WTC11 (cell line): Measurements from ENCODE around the gene PRKAG2. TPM values are rescaled to one million over a fixed set of nuclear protein-coding genes. Genes with fewer than 3 reads are reported as not detected.

Experiments used
- ATAC-seq: fragments of 200-7000 bp; cut with Tn5 transposase; 2 replicates; pipeline ENCODE4 v1.10.0; 2021; ENCODE audit warnings: mild to moderate bottlenecking, moderate library complexity
- CTCF ChIA-PET: fragments of 300-600 bp; sonication (Branson Sonifier 250); formaldehyde crosslinking; loops from one replicate; lab custom pipeline; 2021; ENCODE audit warnings: antibody characterized with exemption; lab: Charles Lee
- POLR2A ChIA-PET: fragments of 350-600 bp; sonication (Branson Sonifier 250); formaldehyde crosslinking; loops from one replicate; lab custom pipeline; 2021; ENCODE audit warnings: antibody characterized with exemption; lab: Charles Lee
- DNase-seq: peaks from one replicate; pipeline ENCODE4 v3.0.0; 2021; ENCODE audit warnings: low spot score
- H3K27ac Mint-ChIP-seq: 2 replicates; pipeline ENCODE4 v1.8.0; 2021; ENCODE audit warnings: mixed read lengths
- H3K27me3 Mint-ChIP-seq: 2 replicates; pipeline ENCODE4 v1.8.0; 2021; ENCODE audit warnings: low read depth, mild to moderate bottlenecking, moderate library complexity, mixed read lengths
- H3K36me3 Mint-ChIP-seq: 2 replicates; pipeline ENCODE4 v1.8.0; 2021; ENCODE audit warnings: mixed read lengths
- H3K4me1 Mint-ChIP-seq: 2 replicates; pipeline ENCODE4 v1.8.0; 2022; ENCODE audit warnings: mixed read lengths
- H3K4me3 Mint-ChIP-seq: 2 replicates; pipeline ENCODE4 v1.8.0; 2021; ENCODE audit warnings: mild to moderate bottlenecking, moderate library complexity, mixed read lengths
- H3K9me3 Mint-ChIP-seq: 2 replicates; pipeline ENCODE4 v1.8.0; 2021; ENCODE audit warnings: mixed read lengths
- CBFB ChIP-seq: sonication (generic); formaldehyde crosslinking; IDR thresholded peaks from 2 replicates; pipeline ENCODE4 v1.8.1; 2022; ENCODE audit warnings: mild to moderate bottlenecking, low read depth, missing genetic modification reagents
- FOXK1 ChIP-seq: sonication (generic); formaldehyde crosslinking; IDR thresholded peaks from 2 replicates; pipeline ENCODE4 v1.8.0; 2022; ENCODE audit warnings: mild to moderate bottlenecking, moderate library complexity, missing genetic modification reagents
- GTF2I ChIP-seq: fragments of 250-450 bp; sonication (Bioruptor Pico); conservative IDR thresholded peaks from 2 replicates; pipeline ENCODE4 v1.4.0; 2021; ENCODE audit warnings: mild to moderate bottlenecking
- IRF2 ChIP-seq: sonication (generic); formaldehyde crosslinking; IDR thresholded peaks from 2 replicates; pipeline ENCODE4 v1.8.0; 2022; ENCODE audit warnings: low read depth, missing genetic modification reagents, borderline replicate concordance
- JUN ChIP-seq: sonication (generic); formaldehyde crosslinking; IDR thresholded peaks from 2 replicates; pipeline ENCODE4 v1.8.0; 2023; ENCODE audit warnings: mild to moderate bottlenecking, missing genetic modification reagents
- MLX ChIP-seq: sonication (generic); formaldehyde crosslinking; IDR thresholded peaks from 2 replicates; pipeline ENCODE4 v1.8.1; 2023; ENCODE audit warnings: mild to moderate bottlenecking, missing genetic modification reagents, moderate library complexity
- OVOL2 ChIP-seq: fragments of 250-450 bp; sonication (Bioruptor Pico); IDR thresholded peaks from 2 replicates; pipeline ENCODE4 v1.9.0; 2021; ENCODE audit warnings: mild to moderate bottlenecking, borderline replicate concordance
- SMAD3 ChIP-seq: sonication (generic); formaldehyde crosslinking; IDR thresholded peaks from 2 replicates; pipeline ENCODE4 v1.8.0; 2022; ENCODE audit warnings: missing genetic modification reagents, mild to moderate bottlenecking, borderline replicate concordance
- SMAD4 ChIP-seq: sonication (generic); formaldehyde crosslinking; IDR thresholded peaks from 2 replicates; pipeline ENCODE4 v1.8.0; 2022; ENCODE audit warnings: mild to moderate bottlenecking, missing genetic modification reagents
- TEAD1 ChIP-seq: sonication (generic); formaldehyde crosslinking; IDR thresholded peaks from 2 replicates; pipeline ENCODE4 v1.8.0; 2022; ENCODE audit warnings: mild to moderate bottlenecking, missing genetic modification reagents
- ZNF121 ChIP-seq: sonication (generic); formaldehyde crosslinking; IDR thresholded peaks from 2 replicates; pipeline ENCODE4 v1.8.0; 2023; ENCODE audit warnings: missing genetic modification reagents
- ZNF263 ChIP-seq: sonication (generic); formaldehyde crosslinking; IDR thresholded peaks from 2 replicates; pipeline ENCODE4 v1.8.1; 2022; ENCODE audit warnings: low read depth, mild to moderate bottlenecking, moderate library complexity, missing genetic modification reagents
- ZNF396 ChIP-seq: fragments of 250-450 bp; sonication (Bioruptor Pico); IDR thresholded peaks from 2 replicates; pipeline ENCODE4 v1.8.0; 2021; ENCODE audit warnings: mild to moderate bottlenecking, moderate library complexity, borderline replicate concordance
- total RNA-seq: library from RNA; stranded (reverse); gene quantifications from 3 replicates; pipeline ENCODE4 v1.2.3, GENCODE V29; 2021
- TF ChIP-seq, protein P1 (sequence below): sonication (generic); formaldehyde crosslinking; conservative IDR thresholded peaks from 2 replicates; pipeline ENCODE4 v1.8.1; 2023; ENCODE audit warnings: mild to moderate bottlenecking, low read depth, missing genetic modification reagents, moderate library complexity
- TF ChIP-seq, protein P2 (sequence below): fragments of 250-450 bp; sonication (Bioruptor Pico); IDR thresholded peaks from 2 replicates; pipeline ENCODE4 v1.9.0; 2021; ENCODE audit warnings: mild to moderate bottlenecking
- TF ChIP-seq, protein P3 (sequence below): sonication (generic); formaldehyde crosslinking; IDR thresholded peaks from 2 replicates; pipeline ENCODE4 v1.8.0; 2022; ENCODE audit warnings: missing genetic modification reagents
- TF ChIP-seq, protein P4 (sequence below): sonication (generic); formaldehyde crosslinking; IDR thresholded peaks from 2 replicates; pipeline ENCODE4 v1.8.1; 2023; ENCODE audit warnings: mild to moderate bottlenecking, missing genetic modification reagents, borderline replicate concordance
- TF ChIP-seq, protein P5 (sequence below): sonication (generic); formaldehyde crosslinking; conservative IDR thresholded peaks from 2 replicates; pipeline ENCODE4 v1.8.1; 2022; ENCODE audit warnings: mild to moderate bottlenecking, missing genetic modification reagents

Gene PRKAG2
- total RNA-seq, 1 experiment from 2014 or later, result 20.3 TPM

GRCh38 chr7:151699928-151700319 lies 177.0 kb downstream of the PRKAG2 start:
- ChIA-PET POLR2A (no interaction called here), CTCF (no interaction called here)
- Mint-ChIP-seq H3K36me3 (no peaks in the 10 kb centered on the region), H3K4me1 (peaks cover 24% of the 10 kb centered on the region), H3K27ac (no peak overlapping the region), H3K4me3 (no peak overlapping the region), H3K27me3 (no peaks in the 10 kb centered on the region), H3K9me3 (peaks cover 5% of the 10 kb centered on the region; the same call in 1 of the 2 replicates)
- TF ChIP-seq, protein P1, sequence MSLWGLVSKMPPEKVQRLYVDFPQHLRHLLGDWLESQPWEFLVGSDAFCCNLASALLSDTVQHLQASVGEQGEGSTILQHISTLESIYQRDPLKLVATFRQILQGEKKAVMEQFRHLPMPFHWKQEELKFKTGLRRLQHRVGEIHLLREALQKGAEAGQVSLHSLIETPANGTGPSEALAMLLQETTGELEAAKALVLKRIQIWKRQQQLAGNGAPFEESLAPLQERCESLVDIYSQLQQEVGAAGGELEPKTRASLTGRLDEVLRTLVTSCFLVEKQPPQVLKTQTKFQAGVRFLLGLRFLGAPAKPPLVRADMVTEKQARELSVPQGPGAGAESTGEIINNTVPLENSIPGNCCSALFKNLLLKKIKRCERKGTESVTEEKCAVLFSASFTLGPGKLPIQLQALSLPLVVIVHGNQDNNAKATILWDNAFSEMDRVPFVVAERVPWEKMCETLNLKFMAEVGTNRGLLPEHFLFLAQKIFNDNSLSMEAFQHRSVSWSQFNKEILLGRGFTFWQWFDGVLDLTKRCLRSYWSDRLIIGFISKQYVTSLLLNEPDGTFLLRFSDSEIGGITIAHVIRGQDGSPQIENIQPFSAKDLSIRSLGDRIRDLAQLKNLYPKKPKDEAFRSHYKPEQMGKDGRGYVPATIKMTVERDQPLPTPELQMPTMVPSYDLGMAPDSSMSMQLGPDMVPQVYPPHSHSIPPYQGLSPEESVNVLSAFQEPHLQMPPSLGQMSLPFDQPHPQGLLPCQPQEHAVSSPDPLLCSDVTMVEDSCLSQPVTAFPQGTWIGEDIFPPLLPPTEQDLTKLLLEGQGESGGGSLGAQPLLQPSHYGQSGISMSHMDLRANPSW, result no peak
- TF ChIP-seq, protein P2, sequence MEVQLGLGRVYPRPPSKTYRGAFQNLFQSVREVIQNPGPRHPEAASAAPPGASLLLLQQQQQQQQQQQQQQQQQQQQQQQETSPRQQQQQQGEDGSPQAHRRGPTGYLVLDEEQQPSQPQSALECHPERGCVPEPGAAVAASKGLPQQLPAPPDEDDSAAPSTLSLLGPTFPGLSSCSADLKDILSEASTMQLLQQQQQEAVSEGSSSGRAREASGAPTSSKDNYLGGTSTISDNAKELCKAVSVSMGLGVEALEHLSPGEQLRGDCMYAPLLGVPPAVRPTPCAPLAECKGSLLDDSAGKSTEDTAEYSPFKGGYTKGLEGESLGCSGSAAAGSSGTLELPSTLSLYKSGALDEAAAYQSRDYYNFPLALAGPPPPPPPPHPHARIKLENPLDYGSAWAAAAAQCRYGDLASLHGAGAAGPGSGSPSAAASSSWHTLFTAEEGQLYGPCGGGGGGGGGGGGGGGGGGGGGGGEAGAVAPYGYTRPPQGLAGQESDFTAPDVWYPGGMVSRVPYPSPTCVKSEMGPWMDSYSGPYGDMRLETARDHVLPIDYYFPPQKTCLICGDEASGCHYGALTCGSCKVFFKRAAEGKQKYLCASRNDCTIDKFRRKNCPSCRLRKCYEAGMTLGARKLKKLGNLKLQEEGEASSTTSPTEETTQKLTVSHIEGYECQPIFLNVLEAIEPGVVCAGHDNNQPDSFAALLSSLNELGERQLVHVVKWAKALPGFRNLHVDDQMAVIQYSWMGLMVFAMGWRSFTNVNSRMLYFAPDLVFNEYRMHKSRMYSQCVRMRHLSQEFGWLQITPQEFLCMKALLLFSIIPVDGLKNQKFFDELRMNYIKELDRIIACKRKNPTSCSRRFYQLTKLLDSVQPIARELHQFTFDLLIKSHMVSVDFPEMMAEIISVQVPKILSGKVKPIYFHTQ (CRISPR knock-in tag), result no peak
- ATAC-seq, result no peak
- no peak for DNase-seq

GRCh38 chr7:151699147-151699927 lies 177.6 kb downstream of the PRKAG2 start:
- CTCF ChIA-PET, result no interaction called here
- H3K36me3 Mint-ChIP-seq, result no peaks in the 10 kb centered on the region
- ATAC-seq, result no peak

GRCh38 chr7:151697942-151698341 lies 179.0 kb downstream of the PRKAG2 start:
- no peak overlapping the region for H3K27ac Mint-ChIP-seq
- no peak overlapping the region for H3K4me3 Mint-ChIP-seq
- DNase-seq (no peak), ATAC-seq (no peak)
- CTCF ChIA-PET, result interaction anchor here (0.6 to 3.3 kb wide), 6 partner anchors 8 to 72 kb away, joined by 3 to 24 read pairs (median 11); no protein-coding TSS in a partner anchor
- peaks cover 5% of the 10 kb centered on the region; the same call in 1 of the 2 replicates for H3K9me3 Mint-ChIP-seq
- H3K4me1 Mint-ChIP-seq, result peaks cover 28% of the 10 kb centered on the region
- no peaks in the 10 kb centered on the region for H3K27me3 Mint-ChIP-seq
- POLR2A ChIA-PET, result interaction anchor here (1.1 kb wide), 1 partner anchor 66 kb away, joined by 3 read pairs; no protein-coding TSS in a partner anchor
- H3K36me3 Mint-ChIP-seq, result no peaks in the 10 kb centered on the region
- TF ChIP-seq ZNF121 (no peak), SMAD4 (no peak), FOXK1 (CRISPR knock-in tag) (no peak), ZNF263 (CRISPR knock-in tag) (no peak), MLX (CRISPR knock-in tag) (no peak), OVOL2 (no peak), IRF2 (no peak), GTF2I (CRISPR knock-in tag) (no peak), JUN (CRISPR knock-in tag) (no peak), TEAD1 (CRISPR knock-in tag) (no peak)
- TF ChIP-seq, protein P3, sequence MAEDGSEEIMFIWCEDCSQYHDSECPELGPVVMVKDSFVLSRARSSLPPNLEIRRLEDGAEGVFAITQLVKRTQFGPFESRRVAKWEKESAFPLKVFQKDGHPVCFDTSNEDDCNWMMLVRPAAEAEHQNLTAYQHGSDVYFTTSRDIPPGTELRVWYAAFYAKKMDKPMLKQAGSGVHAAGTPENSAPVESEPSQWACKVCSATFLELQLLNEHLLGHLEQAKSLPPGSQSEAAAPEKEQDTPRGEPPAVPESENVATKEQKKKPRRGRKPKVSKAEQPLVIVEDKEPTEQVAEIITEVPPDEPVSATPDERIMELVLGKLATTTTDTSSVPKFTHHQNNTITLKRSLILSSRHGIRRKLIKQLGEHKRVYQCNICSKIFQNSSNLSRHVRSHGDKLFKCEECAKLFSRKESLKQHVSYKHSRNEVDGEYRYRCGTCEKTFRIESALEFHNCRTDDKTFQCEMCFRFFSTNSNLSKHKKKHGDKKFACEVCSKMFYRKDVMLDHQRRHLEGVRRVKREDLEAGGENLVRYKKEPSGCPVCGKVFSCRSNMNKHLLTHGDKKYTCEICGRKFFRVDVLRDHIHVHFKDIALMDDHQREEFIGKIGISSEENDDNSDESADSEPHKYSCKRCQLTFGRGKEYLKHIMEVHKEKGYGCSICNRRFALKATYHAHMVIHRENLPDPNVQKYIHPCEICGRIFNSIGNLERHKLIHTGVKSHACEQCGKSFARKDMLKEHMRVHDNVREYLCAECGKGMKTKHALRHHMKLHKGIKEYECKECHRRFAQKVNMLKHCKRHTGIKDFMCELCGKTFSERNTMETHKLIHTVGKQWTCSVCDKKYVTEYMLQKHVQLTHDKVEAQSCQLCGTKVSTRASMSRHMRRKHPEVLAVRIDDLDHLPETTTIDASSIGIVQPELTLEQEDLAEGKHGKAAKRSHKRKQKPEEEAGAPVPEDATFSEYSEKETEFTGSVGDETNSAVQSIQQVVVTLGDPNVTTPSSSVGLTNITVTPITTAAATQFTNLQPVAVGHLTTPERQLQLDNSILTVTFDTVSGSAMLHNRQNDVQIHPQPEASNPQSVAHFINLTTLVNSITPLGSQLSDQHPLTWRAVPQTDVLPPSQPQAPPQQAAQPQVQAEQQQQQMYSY (CRISPR knock-in tag), result no peak
- TF ChIP-seq, protein P4, sequence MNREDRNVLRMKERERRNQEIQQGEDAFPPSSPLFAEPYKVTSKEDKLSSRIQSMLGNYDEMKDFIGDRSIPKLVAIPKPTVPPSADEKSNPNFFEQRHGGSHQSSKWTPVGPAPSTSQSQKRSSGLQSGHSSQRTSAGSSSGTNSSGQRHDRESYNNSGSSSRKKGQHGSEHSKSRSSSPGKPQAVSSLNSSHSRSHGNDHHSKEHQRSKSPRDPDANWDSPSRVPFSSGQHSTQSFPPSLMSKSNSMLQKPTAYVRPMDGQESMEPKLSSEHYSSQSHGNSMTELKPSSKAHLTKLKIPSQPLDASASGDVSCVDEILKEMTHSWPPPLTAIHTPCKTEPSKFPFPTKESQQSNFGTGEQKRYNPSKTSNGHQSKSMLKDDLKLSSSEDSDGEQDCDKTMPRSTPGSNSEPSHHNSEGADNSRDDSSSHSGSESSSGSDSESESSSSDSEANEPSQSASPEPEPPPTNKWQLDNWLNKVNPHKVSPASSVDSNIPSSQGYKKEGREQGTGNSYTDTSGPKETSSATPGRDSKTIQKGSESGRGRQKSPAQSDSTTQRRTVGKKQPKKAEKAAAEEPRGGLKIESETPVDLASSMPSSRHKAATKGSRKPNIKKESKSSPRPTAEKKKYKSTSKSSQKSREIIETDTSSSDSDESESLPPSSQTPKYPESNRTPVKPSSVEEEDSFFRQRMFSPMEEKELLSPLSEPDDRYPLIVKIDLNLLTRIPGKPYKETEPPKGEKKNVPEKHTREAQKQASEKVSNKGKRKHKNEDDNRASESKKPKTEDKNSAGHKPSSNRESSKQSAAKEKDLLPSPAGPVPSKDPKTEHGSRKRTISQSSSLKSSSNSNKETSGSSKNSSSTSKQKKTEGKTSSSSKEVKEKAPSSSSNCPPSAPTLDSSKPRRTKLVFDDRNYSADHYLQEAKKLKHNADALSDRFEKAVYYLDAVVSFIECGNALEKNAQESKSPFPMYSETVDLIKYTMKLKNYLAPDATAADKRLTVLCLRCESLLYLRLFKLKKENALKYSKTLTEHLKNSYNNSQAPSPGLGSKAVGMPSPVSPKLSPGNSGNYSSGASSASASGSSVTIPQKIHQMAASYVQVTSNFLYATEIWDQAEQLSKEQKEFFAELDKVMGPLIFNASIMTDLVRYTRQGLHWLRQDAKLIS (CRISPR knock-in tag), result no peak

More at GRCh38 chr7:151699147-151699927, 177.6 kb downstream of the PRKAG2 start:
- TF ChIP-seq, protein P5, sequence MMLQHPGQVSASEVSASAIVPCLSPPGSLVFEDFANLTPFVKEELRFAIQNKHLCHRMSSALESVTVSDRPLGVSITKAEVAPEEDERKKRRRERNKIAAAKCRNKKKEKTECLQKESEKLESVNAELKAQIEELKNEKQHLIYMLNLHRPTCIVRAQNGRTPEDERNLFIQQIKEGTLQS (CRISPR knock-in tag), result no peak
- TF ChIP-seq ZNF396 (CRISPR knock-in tag) (no peak), SMAD3 (no peak), OVOL2 (no peak), CBFB (CRISPR knock-in tag) (no peak)
- TF ChIP-seq, all 79 proteins: peak for 0
- POLR2A ChIA-PET, result no interaction called here
- Mint-ChIP-seq H3K4me3 (no peak overlapping the region), H3K27me3 (no peaks in the 10 kb centered on the region), H3K27ac (no peak overlapping the region), H3K4me1 (peaks cover 28% of the 10 kb centered on the region), H3K9me3 (peaks cover 5% of the 10 kb centered on the region; the same call in 1 of the 2 replicates)
- no peak for DNase-seq
